DOHH2 (cell line): ENCODE results near the gene FRK.

Experiments
- H3F3A ChIP-seq: fragments of 200-600 bp; sonication (generic), shearing (Covaris generic); 2 replicates; pipeline ENCODE4 v1.6.0; 2016; ENCODE audit warnings: antibody characterized with exemption, mild to moderate bottlenecking; ENCODE audit not compliant: control insufficient read depth, insufficient read depth
- H3K27ac ChIP-seq: fragments of 200-600 bp; sonication (generic); 2 replicates; pipeline ENCODE4 v1.5.1; 2014; ENCODE audit warnings: low read depth, mild to moderate bottlenecking, low read length, moderate library complexity
- H3K27me3 ChIP-seq: fragments of 200-600 bp; sonication (generic); 2 replicates; pipeline ENCODE4 v1.6.1; 2014; ENCODE audit warnings: mild to moderate bottlenecking, low read length, mixed read lengths; ENCODE audit not compliant: control insufficient read depth
- H3K36me3 ChIP-seq: fragments of 200-600 bp; sonication (generic); 2 replicates; pipeline ENCODE4 v1.6.1; 2014; ENCODE audit warnings: mild to moderate bottlenecking, low read length, moderate library complexity, mixed read lengths; ENCODE audit not compliant: control insufficient read depth
- H3K4me1 ChIP-seq: fragments of 200-600 bp; sonication (generic); 2 replicates; pipeline ENCODE4 v1.6.1; 2014; ENCODE audit warnings: mild to moderate bottlenecking, low read length, mixed read lengths; ENCODE audit not compliant: control insufficient read depth
- H3K4me2 ChIP-seq: fragments of 200-600 bp; sonication (generic); 2 replicates; pipeline ENCODE4 v1.6.0; 2014; ENCODE audit warnings: mild to moderate bottlenecking, low read length, moderate library complexity
- H3K4me3 ChIP-seq: fragments of 200-600 bp; sonication (generic); 2 replicates; pipeline ENCODE4 v1.5.1; 2014; ENCODE audit warnings: mild to moderate bottlenecking, low read length, mixed read lengths
- H3K79me2 ChIP-seq: fragments of 200-600 bp; sonication (generic); 2 replicates; pipeline ENCODE4 v1.6.1; 2014; ENCODE audit warnings: mild to moderate bottlenecking, low read length, mixed read lengths; ENCODE audit not compliant: control insufficient read depth
- H3K9me2 ChIP-seq: fragments of 200-600 bp; sonication (generic); replicated peaks from 2 replicates; pipeline ENCODE4 v1.6.1; 2014; ENCODE audit warnings: mild to moderate bottlenecking, low read length, mixed read lengths; ENCODE audit not compliant: control insufficient read depth
- H3K9me3 ChIP-seq: fragments of 200-600 bp; sonication (generic); 2 replicates; pipeline ENCODE4 v1.6.1; 2014; ENCODE audit warnings: antibody characterized with exemption, low read length, mixed read lengths; ENCODE audit not compliant: control insufficient read depth, insufficient read depth
- H4K20me1 ChIP-seq: fragments of 200-600 bp; sonication (generic); 2 replicates; pipeline ENCODE4 v1.6.0; 2014; ENCODE audit warnings: low read depth, mild to moderate bottlenecking, antibody characterized with exemption, low read length, moderate library complexity; ENCODE audit not compliant: control insufficient read depth, insufficient read depth
- CTCF ChIP-seq: fragments of 200-600 bp; sonication (generic); IDR thresholded peaks from one replicate; pipeline ENCODE4 v1.5.1; 2014; ENCODE audit warnings: antibody characterized with exemption, mild to moderate bottlenecking, low read depth, low read length; ENCODE audit not compliant: poor library complexity, severe bottlenecking
- EZH2phosphoT487 ChIP-seq: fragments of 200-600 bp; sonication (generic); IDR thresholded peaks from 2 replicates; pipeline ENCODE4 v1.6.1; 2017; ENCODE audit warnings: borderline replicate concordance, mild to moderate bottlenecking, antibody characterized with exemption, low read length, moderate library complexity, mixed read lengths

FRK gene

DNA sequence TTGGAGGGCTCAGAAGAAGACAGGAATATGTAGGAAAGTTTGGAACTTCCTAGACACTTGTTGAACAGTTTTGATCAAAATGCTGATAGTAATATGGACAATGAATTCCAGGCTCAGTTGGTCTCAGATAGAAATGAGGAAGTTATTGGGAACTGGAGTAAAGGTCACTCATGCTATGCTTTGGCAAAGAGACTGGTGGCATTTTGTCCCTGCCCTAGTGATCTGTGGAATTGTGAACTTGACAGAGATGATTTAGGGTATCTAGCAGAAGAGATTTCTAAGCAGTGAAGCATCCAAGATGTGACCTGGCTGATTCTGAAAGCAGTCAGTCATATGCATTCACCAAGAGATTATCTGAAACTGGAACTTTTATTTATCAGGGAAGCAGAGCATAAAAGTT is 45.1 kb downstream of the FRK start:
- Histone ChIP-seq H3K4me2 (no peak overlapping the region), H3K36me3 (no peaks in the 10 kb centered on the region), H3K4me3 (no peak overlapping the region), H3K27ac (no peak overlapping the region), H3F3A (no peaks in the 10 kb centered on the region), H3K27me3 (peaks cover 2% of the 10 kb centered on the region), H3K4me1 (peaks cover 19% of the 10 kb centered on the region), H4K20me1 (no peaks in the 10 kb centered on the region), H3K9me2 (no peaks in the 10 kb centered on the region), H3K79me2 (no peaks in the 10 kb centered on the region), H3K9me3 (no peaks in the 10 kb centered on the region)
- no peak for TF ChIP-seq EZH2phosphoT487
- TF ChIP-seq CTCF: no peak

GRCh38 chr6:116012951-116013350 is 47.7 kb downstream of the FRK start:
- Histone ChIP-seq H3K27ac (no peak overlapping the region), H3K9me3 (no peaks in the 10 kb centered on the region), H3K4me3 (no peak overlapping the region), H4K20me1 (no peaks in the 10 kb centered on the region), H3K79me2 (no peaks in the 10 kb centered on the region), H3K27me3 (peaks cover 2% of the 10 kb centered on the region), H3F3A (no peaks in the 10 kb centered on the region), H3K9me2 (no peaks in the 10 kb centered on the region), H3K36me3 (no peaks in the 10 kb centered on the region), H3K4me1 (0 out of 2 replicates have a peak, but pooled peaks cover 6% of the 10 kb centered on the region), H3K4me2 (no peak overlapping the region)
- TF ChIP-seq EZH2phosphoT487 (no peak), CTCF (no peak)

- no peaks in the 10 kb centered on the region for H3K9me3 ChIP-seq
- no peak for TF ChIP-seq CTCF
- TF ChIP-seq EZH2phosphoT487: no peak
- no peaks in the 10 kb centered on the region for H4K20me1 ChIP-seq
- H3K27ac ChIP-seq: no peak overlapping the region
- H3K79me2 ChIP-seq: no peaks in the 10 kb centered on the region
- H3F3A ChIP-seq: no peaks in the 10 kb centered on the region
- H3K4me1 ChIP-seq: 0 out of 2 replicates have a peak, but pooled peaks cover 4% of the 10 kb centered on the region
- H3K9me2 ChIP-seq: no peaks in the 10 kb centered on the region
- H3K4me2 ChIP-seq: no peak overlapping the region
- no peak overlapping the region for H3K4me3 ChIP-seq
- H3K36me3 ChIP-seq: no peaks in the 10 kb centered on the region
- peaks cover 2% of the 10 kb centered on the region for H3K27me3 ChIP-seq
Observed at GRCh38 chr6:116012471-116012949, 48.2 kb downstream of the FRK start.
